SU-DHL-6 (cell line): ENCODE data around the gene ENDOD1.

Experiments used
- H2AFZ ChIP-seq: fragments of 200-600 bp; sonication (generic); 2 replicates; pipeline ENCODE4 v1.6.1; 2014; ENCODE audit warnings: low read depth, mild to moderate bottlenecking, moderate library complexity, mixed read lengths, antibody characterized with exemption, low read length; ENCODE audit not compliant: severe bottlenecking
- H3F3A ChIP-seq: fragments of 200-600 bp; shearing (Covaris generic); 2 replicates; pipeline ENCODE4 v1.6.0; 2016; ENCODE audit warnings: antibody characterized with exemption, mild to moderate bottlenecking; ENCODE audit not compliant: insufficient read depth
- H3K27ac ChIP-seq: fragments of 200-600 bp; sonication (generic); 2 replicates; pipeline ENCODE4 v1.5.1; 2016; ENCODE audit warnings: low read depth, mild to moderate bottlenecking, low read length, moderate library complexity, mixed read lengths
- H3K27me3 ChIP-seq: fragments of 200-600 bp; sonication (generic), shearing (Covaris generic); 2 replicates; pipeline ENCODE4 v1.6.0; 2014; ENCODE audit warnings: mild to moderate bottlenecking, low read length
- H3K36me3 ChIP-seq: fragments of 200-600 bp; sonication (generic); 2 replicates; pipeline ENCODE4 v1.6.1; 2014; ENCODE audit warnings: mild to moderate bottlenecking, low read length, mixed read lengths
- H3K4me2 ChIP-seq: fragments of 300-600, 200-600 bp; shearing (Covaris generic), sonication (generic); 2 replicates; pipeline ENCODE4 v1.6.0; 2014; ENCODE audit warnings: low read length, low read depth, mild to moderate bottlenecking; ENCODE audit not compliant: poor library complexity, severe bottlenecking
- H3K4me3 ChIP-seq: fragments of 200-600 bp; sonication (generic); 2 replicates; pipeline ENCODE4 v1.5.1; 2014; ENCODE audit warnings: antibody characterized with exemption, low read length, mild to moderate bottlenecking, mixed read lengths; ENCODE audit not compliant: insufficient read depth, poor library complexity, severe bottlenecking
- H3K79me2 ChIP-seq: fragments of 200-600 bp; sonication (generic); 2 replicates; pipeline ENCODE4 v1.6.1; 2014; ENCODE audit warnings: mild to moderate bottlenecking, low read length, moderate library complexity; ENCODE audit not compliant: insufficient read depth
- H3K9ac ChIP-seq: fragments of 200-600 bp; sonication (generic); 2 replicates; pipeline ENCODE4 v1.7.0; 2014; ENCODE audit warnings: mild to moderate bottlenecking, low read length
- H3K9me2 ChIP-seq: fragments of 200-600 bp; sonication (generic); replicated peaks from 2 replicates; pipeline ENCODE4 v1.6.1; 2014; ENCODE audit warnings: low read length; ENCODE audit not compliant: insufficient read depth
- H3K9me3 ChIP-seq: fragments of 200-600 bp; sonication (generic); 2 replicates; pipeline ENCODE4 v1.6.1; 2014; ENCODE audit warnings: low read length, mixed read lengths; ENCODE audit not compliant: insufficient read depth
- H4K20me1 ChIP-seq: fragments of 200-600 bp; sonication (generic); 2 replicates; pipeline ENCODE4 v1.6.1; 2014; ENCODE audit warnings: low read depth, mild to moderate bottlenecking, antibody characterized with exemption, low read length, moderate library complexity, mixed read lengths
- CTCF ChIP-seq: fragments of 200-600 bp; sonication (generic); IDR thresholded peaks from one replicate; pipeline ENCODE4 v1.5.1; 2017; ENCODE audit warnings: antibody characterized with exemption, mild to moderate bottlenecking, low read length, moderate library complexity; ENCODE audit not compliant: insufficient read depth, poor library complexity, severe bottlenecking
- EZH2phosphoT487 ChIP-seq: fragments of 200-600 bp; sonication (generic), shearing (Covaris generic); conservative IDR thresholded peaks from 2 replicates; pipeline ENCODE4 v1.6.1; 2018; ENCODE audit warnings: mild to moderate bottlenecking, antibody characterized with exemption, low read length, moderate library complexity, mixed read lengths

The ENDOD1 gene

DNA sequence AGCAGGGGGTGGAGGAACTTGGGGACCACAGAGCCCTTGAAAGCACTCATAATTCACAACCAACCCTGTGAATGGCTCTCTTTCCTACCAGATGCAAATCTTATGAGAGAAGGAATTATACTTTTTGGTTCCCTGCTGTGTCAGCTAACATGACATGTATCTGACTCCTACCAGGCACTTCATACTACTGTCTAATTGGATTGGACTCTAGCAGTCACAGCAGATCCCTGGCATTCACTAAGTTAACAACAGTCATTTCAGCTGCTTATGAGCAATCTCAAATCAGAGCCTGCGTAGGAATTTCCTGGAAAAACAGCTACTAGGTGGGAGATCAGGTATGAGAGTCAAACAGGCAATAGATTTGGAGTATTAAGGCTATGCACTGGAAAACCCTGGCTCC lies 11.1 kb upstream of the ENDOD1 start:
- Histone ChIP-seq H2AFZ (no peak overlapping the region), H3K4me2 (no peak overlapping the region), H3K9me3 (no peaks in the 10 kb centered on the region), H3F3A (no peaks in the 10 kb centered on the region), H3K79me2 (no peaks in the 10 kb centered on the region), H3K9ac (no peak overlapping the region), H3K9me2 (no peaks in the 10 kb centered on the region), H3K27ac (no peak overlapping the region), H3K27me3 (no peaks in the 10 kb centered on the region), H3K36me3 (no peaks in the 10 kb centered on the region), H3K4me3 (no peak overlapping the region), H4K20me1 (no peaks in the 10 kb centered on the region)
- TF ChIP-seq EZH2phosphoT487 (no peak), CTCF (no peak)

DNA sequence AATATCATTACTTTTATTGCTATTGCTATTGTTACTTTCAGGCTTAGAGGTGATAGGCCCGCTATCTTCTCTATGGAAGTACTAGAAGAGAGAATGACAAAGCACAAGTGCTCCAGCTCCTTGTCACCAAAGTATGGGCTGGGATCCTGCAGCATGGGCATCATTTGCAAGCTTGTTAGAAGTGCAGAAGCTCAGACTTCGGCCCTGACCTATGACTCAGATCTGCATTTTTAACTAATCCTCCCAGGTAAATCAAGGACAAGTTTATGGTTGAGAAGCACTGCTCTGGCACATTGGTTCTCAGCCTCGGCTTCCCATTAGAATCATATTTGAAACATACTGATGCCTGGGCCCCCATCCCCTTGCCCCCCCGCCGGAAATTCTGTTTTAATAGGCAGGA lies 8.6 kb upstream of the ENDOD1 start:
- no peaks in the 10 kb centered on the region for H4K20me1 ChIP-seq
- no peak overlapping the region for H3K27ac ChIP-seq
- H3F3A ChIP-seq = no peaks in the 10 kb centered on the region
- no peaks in the 10 kb centered on the region for H3K36me3 ChIP-seq
- H3K9me2 ChIP-seq = no peaks in the 10 kb centered on the region
- H3K9ac ChIP-seq = no peak overlapping the region
- H3K4me3 ChIP-seq = no peak overlapping the region
- no peaks in the 10 kb centered on the region for H3K79me2 ChIP-seq
- no peak overlapping the region for H2AFZ ChIP-seq
- no peak overlapping the region for H3K4me2 ChIP-seq
- no peaks in the 10 kb centered on the region for H3K9me3 ChIP-seq
- TF ChIP-seq CTCF = no peak
- TF ChIP-seq EZH2phosphoT487 = no peak
- H3K27me3 ChIP-seq = no peaks in the 10 kb centered on the region

DNA sequence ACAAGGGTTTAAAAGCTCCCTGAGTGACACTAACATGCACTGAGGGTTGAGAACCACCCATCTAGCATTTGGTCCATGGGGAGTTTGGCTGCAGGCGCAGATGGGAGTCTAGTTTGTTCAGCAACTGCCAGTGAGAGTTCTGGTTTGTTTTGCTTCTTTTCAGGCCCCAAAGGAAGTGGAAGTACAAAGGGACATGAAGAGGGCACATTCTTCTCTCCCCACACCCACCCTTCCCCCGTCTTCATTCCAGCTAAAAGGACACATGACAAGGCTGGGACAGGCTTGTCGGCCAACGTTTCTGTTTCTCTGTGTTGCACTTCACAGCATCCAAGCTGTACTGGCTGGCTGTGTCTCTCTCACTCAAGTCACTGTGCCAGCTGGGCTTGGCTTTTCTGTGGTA lies 8.2 kb upstream of the ENDOD1 start:
- H3K4me3 ChIP-seq = no peak overlapping the region
- H3K4me2 ChIP-seq = no peak overlapping the region

More for the DNA sequence above, 8.2 kb upstream of the ENDOD1 start:
- Histone ChIP-seq H3K79me2 (no peaks in the 10 kb centered on the region), H2AFZ (no peak overlapping the region), H3K27me3 (no peaks in the 10 kb centered on the region), H3F3A (no peaks in the 10 kb centered on the region), H3K9ac (no peak overlapping the region), H3K27ac (no peak overlapping the region), H3K36me3 (no peaks in the 10 kb centered on the region), H4K20me1 (no peaks in the 10 kb centered on the region), H3K9me3 (no peaks in the 10 kb centered on the region), H3K9me2 (no peaks in the 10 kb centered on the region)
- TF ChIP-seq EZH2phosphoT487 (no peak), CTCF (no peak)
